Psoas muscle (tissue), 8 donors: ENCODE data around the gene IRF6. TPM values are rescaled to one million over a fixed set of nuclear protein-coding genes. Genes with fewer than 3 reads are reported as not detected.

Source experiments
- ATAC-seq, 4 donors: fragments of 200-7000 bp; cut with Tn5 transposase; one replicate each; pipeline ENCODE4 v1.9.1; 2020; ENCODE audit warnings: moderate library complexity in 3 of 4, mild to moderate bottlenecking in 2 of 4
- DNase-seq, 2 donors: peaks; one replicate each; pipeline ENCODE4 v3.0.0-alpha.2; 2020
- H3K27ac ChIP-seq: fragments of 200-600 bp; one replicate; pipeline ENCODE4 v1.8.0; 2022
- H3K27me3 ChIP-seq, 3 donors: fragments of 200-600 bp in 1 of 3; one replicate each; pipeline versions ENCODE4 v1.6.1 to v1.8.0; 2013 to 2022; ENCODE audit warnings: low read length in 2 of 3, mild to moderate bottlenecking in 2 of 3, moderate library complexity in 1 of 3; ENCODE audit not compliant: insufficient read depth in 3 of 3
- H3K36me3 ChIP-seq, 2 donors: fragments of 200-600 bp in 1 of 2; one replicate each; pipeline versions ENCODE4 v1.6.1 to v1.8.0; 2013 to 2022; ENCODE audit warnings: low read depth in 1 of 2, mild to moderate bottlenecking in 1 of 2, moderate library complexity in 1 of 2; ENCODE audit not compliant: insufficient read depth in 1 of 2
- H3K4me1 ChIP-seq: fragments of 200-600 bp; one replicate; pipeline ENCODE4 v1.8.0; 2022
- H3K4me3 ChIP-seq: fragments of 200-600 bp; one replicate; pipeline ENCODE4 v1.8.0; 2022; ENCODE audit warnings: mild to moderate bottlenecking
- H3K9me3 ChIP-seq: fragments of 200-600 bp; one replicate; pipeline ENCODE4 v1.8.0; 2022
- CTCF ChIP-seq: fragments of 200-600 bp; IDR thresholded peaks from one replicate; pipeline ENCODE4 v1.8.0; 2022; ENCODE audit warnings: antibody characterized with exemption
- WGBS, 3 donors: extraction: QIAGEN DNeasy Blood & Tissue Kit; methylation state at CpG; one replicate each; pipeline versions ENCODE4 v1.1.6 to v1.1.7; 2013; 5-methylcytosine and 5-hydroxymethylcytosine counted together
- intact Hi-C, 2 donors: fragments of 100-400 bp; cut with DNase I; formaldehyde crosslinking; loops; one replicate each; pipeline versions ENCODE4 v1.11.0 to v1.14.2; 2022
- polyA plus RNA-seq, 3 donors: library from polyadenylated mRNA; stranded (reverse); fragments of 200-250 nt; gene quantifications; one replicate each; pipeline ENCODE4 v1.2.3, GENCODE V29; 2013
- total RNA-seq, 4 donors: library from RNA; stranded (reverse); fragmentation: NEBNext Ultra II Directional in 2 of 4; extraction: Animal tissue kit (Norgen Biotek cat#: 25700) in 2 of 4; gene quantifications; one replicate each; pipeline versions ENCODE4 v1.2.1 to v1.2.4, GENCODE V29; 2021 to 2023
- donor health status: healthy with polysubstance abuse.
- donor health status: DM: no; HTN: no; CAD: no; lungs with moderate emphysema.
- donor health status: Bipolar disorder and iron deficiency.
- donor health status: healthy.
- donor health status: DM: yes; HTN: yes; CAD: no.
- donor health status: DM: no; HTN: no; CAD: no.
- donor health status: DM: no; HTN: no; CAD: no.
- donor health status: DM: yes; HTN: yes; CAD: no.

Gene IRF6
- total and polyA plus RNA-seq, 7 donors: 0.26 to 5.1 (median 0.37) TPM; not detected in 1

- Histone ChIP-seq H3K9me3 (no peaks in the 10 kb centered on the region), H3K36me3 (no peaks in the 10 kb centered on the region), H3K4me3 (no peak overlapping the region), H3K27ac (no peak overlapping the region), H3K27me3 (no peaks in the 10 kb centered on the region), H3K4me1 (no peaks in the 10 kb centered on the region)
- intact Hi-C loops: loop anchor here (2.0 to 5.0 kb wide), 3 partner anchors 121 to 176 kb away; no protein-coding TSS in a partner anchor
- no peak for TF ChIP-seq CTCF
- ATAC-seq (no peak), DNase-seq (no peak)
- 66 to 69% (median 69%) methylated on average over 4 of the region's 4 CpGs for WGBS, 3 donors
Observed at GRCh38 chr1:209748620-209749019, 57.3 kb downstream of the IRF6 start.

GRCh38 chr1:209747580-209748262 lies 58.2 kb downstream of the IRF6 start:
- H3K36me3 ChIP-seq: no peaks in the 10 kb centered on the region
- DNase-seq (peak; percentile 92 to 95), ATAC-seq (peak; percentile 100)
- H3K27ac ChIP-seq: peak overlapping the region; percentile 43
- WGBS, 3 donors: 15 to 17% (median 16%) methylated on average over 35 to 37 of the region's 37 CpGs
- TF ChIP-seq CTCF: peak; percentile 90
- H3K4me1 ChIP-seq: no peaks in the 10 kb centered on the region
- H3K27me3 ChIP-seq: no peaks in the 10 kb centered on the region
- H3K9me3 ChIP-seq: no peaks in the 10 kb centered on the region
- intact Hi-C loops: loop anchor here (2.0 to 5.0 kb wide), 3 partner anchors 120 to 175 kb away; no protein-coding TSS in a partner anchor
- H3K4me3 ChIP-seq: peak overlapping the region; percentile 40

- no peak overlapping the region for H3K27ac ChIP-seq
- no peak for ATAC-seq
- no peak overlapping the region for H3K4me3 ChIP-seq
- no peak for TF ChIP-seq CTCF
- no peaks in the 10 kb centered on the region for H3K9me3 ChIP-seq
- no peaks in the 10 kb centered on the region for H3K27me3 ChIP-seq
- WGBS, 3 donors: 69 to 86% (median 76%) methylated on average over 4 of the region's 4 CpGs
- intact Hi-C loops: loop anchor here (5.0 kb wide), 2 partner anchors 119 to 174 kb away; no protein-coding TSS in a partner anchor
- no peaks in the 10 kb centered on the region for H3K4me1 ChIP-seq
- H3K36me3 ChIP-seq: no peaks in the 10 kb centered on the region
- no peak for DNase-seq
Observed at GRCh38 chr1:209746451-209747165, 59.3 kb downstream of the IRF6 start.

GRCh38 chr1:209743145-209743482 lies 62.8 kb downstream of the IRF6 start:
- no peaks in the 10 kb centered on the region for H3K27me3 ChIP-seq
- WGBS, 3 donors: 57 to 59% (median 58%) methylated on average over 2 of the region's 2 CpGs
- no peaks in the 10 kb centered on the region for H3K4me1 ChIP-seq
- DNase-seq (peak; percentile 66 to 72), ATAC-seq (no peak)
- H3K4me3 ChIP-seq: no peak overlapping the region
- no peaks in the 10 kb centered on the region for H3K36me3 ChIP-seq
- intact Hi-C loops: no loop called here
- TF ChIP-seq CTCF: no peak
- H3K27ac ChIP-seq: no peak overlapping the region
- H3K9me3 ChIP-seq: no peaks in the 10 kb centered on the region
